ENCODE data around the gene UQCR10.

UQCR10 gene

GRCh38 chr22:29762263-29762662, 4.9 kb upstream of the UQCR10 start:
- DNase-seq (ENCODE audit: low read depth, low spot score) = no peak

DNA sequence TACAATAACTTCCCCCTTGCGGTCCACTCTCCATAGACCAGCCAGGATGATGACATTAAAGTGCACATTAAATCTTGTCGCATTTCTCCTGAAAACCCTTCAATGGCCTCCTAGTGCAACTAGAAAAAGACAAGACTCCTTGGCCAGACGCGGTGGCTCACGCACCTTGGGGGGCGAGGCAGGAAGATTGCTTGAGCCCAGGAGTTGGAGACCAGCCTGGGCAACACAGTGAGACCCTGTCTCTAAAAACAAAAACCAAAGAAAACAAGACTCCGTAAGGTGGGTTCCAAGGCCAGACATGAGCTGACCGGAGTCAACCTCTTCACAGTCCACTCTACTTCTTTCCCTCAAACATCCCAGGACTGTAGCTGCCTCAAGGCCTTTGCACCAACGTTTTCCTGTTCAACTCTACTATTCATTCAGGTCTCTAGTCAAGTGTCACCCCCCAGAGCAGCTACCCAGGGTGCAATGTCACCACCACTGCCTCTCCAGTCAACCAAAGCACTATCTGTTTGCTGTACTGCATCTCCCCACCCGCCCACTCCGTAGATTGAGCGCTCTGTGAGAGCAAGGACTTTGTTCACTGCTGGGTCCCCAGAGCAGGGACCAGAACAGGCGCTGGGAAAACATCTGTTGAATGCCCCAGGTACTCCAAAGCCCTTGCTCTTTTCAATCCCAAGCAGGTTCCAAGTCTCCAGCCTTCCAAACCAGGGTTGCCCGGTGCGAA, 1.1 kb upstream of the UQCR10 start:
- no peak for DNase-seq (ENCODE audit: low read depth, low spot score)

DNA sequence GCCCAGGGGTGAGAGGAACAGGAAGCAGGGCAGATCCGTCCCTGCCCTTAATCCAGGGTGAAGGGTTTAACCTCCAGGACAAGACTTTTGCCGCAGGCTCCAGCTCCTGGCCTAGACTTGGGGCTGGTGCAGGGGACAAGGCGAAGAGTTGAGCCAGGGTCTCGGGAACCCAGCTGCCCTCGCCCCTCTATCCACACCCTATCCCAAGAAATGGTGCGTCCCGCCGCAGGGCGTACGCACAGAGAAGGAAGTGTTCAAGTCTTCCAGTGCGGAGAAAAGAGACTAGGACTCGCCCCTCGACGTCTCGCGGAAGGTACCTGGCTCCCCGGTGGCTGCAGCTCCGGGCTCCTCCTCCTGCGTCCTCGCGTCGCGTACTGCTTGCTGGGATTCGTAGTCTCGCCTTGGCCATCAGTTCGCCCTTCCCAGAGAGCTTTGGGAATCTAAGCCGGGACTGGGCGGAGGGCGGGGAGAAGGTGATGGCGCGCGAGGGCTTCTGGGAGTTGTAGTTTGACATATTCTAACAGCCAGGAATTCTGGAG, 468 bp upstream of the UQCR10 start, which contains the start of gene ZMAT5:
Gene ZMAT5 (minus strand): TSS at position 376 of the 539 bp plus-strand sequence. CDS start 18,463 bp downstream, outside the sequence.
- peak; percentile 84 for DNase-seq (ENCODE audit: low read depth, low spot score)

DNA sequence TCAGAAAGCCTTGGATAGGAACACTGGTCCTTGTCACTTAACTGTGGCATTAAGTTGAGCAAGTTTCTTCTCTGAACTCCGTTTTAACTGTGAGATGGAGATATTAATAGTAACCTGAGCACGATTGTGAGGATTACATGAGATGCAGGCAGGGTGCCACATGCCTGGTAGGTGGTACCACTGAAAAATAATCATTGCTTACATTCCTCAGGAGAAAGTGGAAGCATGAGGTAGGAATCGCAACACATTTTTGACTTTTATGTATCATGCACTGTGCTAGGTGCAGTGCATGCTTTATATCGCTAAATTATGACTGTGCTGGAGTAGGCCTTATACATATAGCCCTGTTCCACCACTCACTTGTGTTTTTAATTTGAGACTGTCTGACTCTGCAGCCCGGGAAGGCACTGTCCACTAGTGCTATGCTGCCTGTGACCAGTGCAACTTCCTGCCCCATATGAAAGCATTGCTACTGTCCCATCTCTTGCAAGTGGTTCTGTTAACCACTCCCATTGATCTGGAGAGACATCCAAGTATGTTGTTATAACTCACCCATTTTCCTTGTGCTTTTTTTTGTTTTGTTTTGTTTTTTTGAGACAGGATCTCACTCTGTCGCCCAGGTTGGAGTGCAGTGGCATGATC, 1.0 kb downstream of the UQCR10 start:
- DNase-seq (ENCODE audit: low read depth, low spot score) = no peak

DNA sequence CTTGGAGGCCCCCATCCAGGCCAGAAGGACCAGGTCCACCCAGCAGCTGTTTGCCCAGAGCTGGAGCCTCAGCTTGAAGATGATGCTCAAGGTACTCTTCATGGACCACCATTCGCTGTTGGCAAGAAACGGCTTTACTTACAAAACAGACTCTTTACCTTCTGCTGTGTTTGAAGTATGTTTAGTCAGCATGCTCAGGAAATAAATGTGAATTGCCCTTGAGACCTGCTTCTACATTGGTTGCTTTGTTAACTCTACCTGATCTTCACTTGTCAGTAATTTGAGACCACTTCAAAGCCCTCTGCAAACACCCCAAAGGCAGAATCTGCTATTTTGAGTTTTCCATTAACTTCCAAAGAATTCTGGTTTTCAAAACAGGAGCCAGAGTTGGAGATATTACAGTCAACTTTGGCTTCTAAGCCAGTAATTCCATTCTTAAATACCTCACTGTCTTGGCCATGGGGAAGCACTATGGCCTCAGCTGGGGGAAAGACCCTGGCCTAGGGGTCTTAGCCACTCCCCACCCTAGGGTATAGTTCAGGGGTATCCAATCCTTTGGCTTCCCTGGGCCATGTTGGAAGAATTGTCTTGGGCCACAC, 2.7 kb downstream of the UQCR10 start:
- no peak for DNase-seq (ENCODE audit: low read depth, low spot score)

- DNase-seq (ENCODE audit: low read depth, low spot score) = no peak
Measured at GRCh38 chr22:29772170-29772641, 5.0 kb downstream of the UQCR10 start.

- DNase-seq (ENCODE audit: low read depth, low spot score) = no peak
Measured at GRCh38 chr22:29773233-29773632, 6.1 kb downstream of the UQCR10 start.

- DNase-seq (ENCODE audit: low read depth, low spot score) = no peak
Measured at GRCh38 chr22:29780220-29780619, 13.1 kb downstream of the UQCR10 start.

DNA sequence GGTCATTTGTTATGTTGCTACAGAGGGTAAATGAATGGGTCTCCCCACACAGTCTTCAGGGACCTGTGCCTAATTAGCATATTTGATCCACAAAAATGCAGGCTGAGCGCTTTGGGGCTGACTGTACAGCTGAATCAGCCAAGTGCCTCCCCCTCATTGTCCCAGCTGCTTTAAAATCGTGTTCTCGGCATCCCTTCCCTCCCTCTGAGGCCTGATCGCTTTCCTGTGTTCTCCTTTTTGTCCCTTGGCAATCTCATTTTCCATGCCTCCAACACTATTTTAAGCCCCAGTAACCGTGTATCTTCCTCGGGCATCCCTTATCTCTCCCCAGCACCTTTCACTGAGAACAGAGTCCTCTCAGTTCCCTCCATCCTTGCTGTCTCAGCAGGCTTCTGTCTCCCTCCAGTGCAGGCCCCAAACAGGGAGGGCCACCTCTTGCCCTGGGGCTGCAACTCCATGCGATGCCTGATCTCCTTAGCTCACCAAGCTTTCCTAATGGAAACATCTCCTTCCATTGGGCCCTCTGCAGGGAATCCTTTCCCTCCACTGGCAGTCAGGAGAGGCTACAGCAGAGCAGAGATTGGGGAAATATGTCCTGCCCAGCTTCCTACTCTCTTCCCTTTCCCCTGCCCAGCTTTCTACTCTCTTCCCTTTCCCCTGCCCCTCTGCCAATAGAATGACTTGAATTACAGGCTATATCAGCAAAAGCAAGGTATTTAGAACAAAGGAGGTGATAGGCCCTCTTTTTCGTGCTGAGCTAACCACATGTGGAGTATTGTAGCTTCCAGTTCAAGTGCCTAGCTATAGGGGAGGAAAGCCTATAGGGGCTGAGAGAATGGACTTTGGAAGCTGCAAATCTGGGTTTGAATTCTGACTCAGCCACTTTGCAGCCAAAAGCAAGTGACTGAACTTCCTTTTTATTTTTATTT, 13.8 kb downstream of the UQCR10 start:
- DNase-seq (ENCODE audit: low read depth, low spot score) = no peak

GRCh38 chr22:29782061-29782845, 15.1 kb downstream of the UQCR10 start:
- no peak for DNase-seq (ENCODE audit: low read depth, low spot score)

- DNase-seq (ENCODE audit: low read depth, low spot score) = no peak
Measured at GRCh38 chr22:29784451-29785361, 17.5 kb downstream of the UQCR10 start.

GRCh38 chr22:29786031-29786430, 18.9 kb downstream of the UQCR10 start:
- DNase-seq (ENCODE audit: low read depth, low spot score) = no peak

DNA sequence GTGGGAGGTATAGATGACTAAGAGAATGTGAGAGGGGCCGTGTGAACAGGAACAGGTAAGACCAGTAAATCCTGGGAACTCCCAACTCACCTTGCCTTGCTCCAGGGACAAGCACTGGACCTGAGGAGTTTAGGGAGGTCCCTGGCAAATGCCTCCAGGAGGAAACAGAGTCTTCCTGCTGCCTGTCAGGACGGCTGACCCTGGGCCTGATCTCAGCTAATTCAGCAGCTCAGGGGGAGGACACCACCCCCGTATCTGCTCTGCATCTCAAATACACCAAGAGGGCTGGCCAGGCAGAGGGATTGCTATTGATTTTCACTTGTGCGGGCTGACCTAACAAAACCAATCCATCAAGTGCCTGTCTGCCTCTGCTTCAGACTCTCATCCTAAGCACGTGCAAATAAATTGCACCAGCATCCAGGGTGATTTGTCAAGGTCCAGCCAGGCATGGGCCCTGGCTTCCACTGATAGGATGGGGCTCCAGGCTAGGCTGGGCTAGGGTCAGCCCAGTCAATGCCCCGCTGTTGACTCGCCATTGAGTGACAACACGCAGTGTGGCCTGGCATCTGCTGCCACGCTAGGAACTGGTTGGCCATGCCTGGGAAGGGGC, 20.3 kb downstream of the UQCR10 start:
- no peak for DNase-seq (ENCODE audit: low read depth, low spot score)

DNA sequence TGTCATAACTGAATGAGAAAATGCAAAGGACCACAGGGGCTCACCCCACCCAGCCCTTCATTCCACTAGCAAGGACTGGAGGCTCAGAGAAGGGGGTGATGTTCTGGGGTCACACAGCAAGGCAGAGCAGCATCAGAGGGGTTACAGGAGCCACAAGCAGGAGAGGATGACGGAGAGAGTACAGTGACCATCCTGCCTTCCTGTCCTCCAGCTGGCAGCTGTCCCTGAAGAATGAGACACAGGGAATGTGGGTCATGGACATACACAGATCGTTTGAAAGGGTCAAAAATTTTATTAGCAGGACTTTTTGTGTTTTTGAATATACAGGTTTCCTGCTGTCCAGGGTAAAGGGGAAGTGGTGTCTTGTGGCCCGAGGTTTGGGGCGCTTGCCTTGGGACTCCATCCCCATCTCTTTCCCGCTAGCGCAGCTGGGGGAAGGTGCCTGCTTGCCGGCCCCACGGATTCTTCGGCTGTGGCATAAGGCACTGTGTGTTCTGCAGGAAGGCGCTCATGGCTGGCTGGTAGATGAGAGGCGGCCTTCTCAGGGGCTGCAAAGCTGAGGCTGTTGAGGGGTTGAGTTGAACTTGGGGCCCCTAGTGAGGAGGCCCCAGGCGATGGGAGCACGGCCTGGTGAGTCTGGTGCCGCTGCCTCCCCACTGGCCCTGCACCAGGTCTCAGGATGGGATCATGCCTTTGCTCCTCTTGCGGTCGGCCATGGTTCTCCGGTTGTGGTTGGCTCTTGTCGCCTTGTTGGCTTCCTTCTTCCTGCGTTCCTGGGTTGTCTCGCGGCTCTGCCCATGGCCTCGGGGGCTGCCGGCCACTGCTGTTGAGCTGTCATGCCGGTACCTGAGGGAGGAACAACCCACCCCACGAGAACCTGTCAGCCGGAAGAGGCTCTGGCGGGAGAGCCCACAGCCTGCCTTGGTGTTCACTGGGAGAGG, 21.4 kb downstream of the UQCR10 start:
- DNase-seq (ENCODE audit: low read depth, low spot score) = no peak

- DNase-seq (ENCODE audit: low read depth, low spot score) = no peak
Measured at GRCh38 chr22:29790061-29790460, 22.9 kb downstream of the UQCR10 start.

DNA sequence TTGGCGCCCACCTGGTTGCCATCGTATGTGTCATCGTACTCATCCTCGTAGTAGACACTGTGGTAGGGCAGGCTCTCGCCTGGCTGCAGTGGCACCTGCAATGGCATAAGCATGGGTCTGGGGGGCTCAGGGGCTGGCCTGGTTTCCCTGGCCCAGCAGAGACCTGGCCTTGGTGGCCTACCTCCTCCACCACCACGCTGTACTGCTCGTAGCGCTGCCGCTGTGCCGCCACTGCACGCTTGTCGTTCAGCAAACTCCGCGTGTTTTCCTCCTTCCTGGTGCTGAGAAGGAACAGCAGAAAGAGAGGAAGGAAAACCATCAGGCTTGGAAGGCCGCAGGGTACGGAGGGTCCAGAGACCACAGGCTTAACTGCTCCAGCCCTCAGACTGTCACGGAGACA, 26.2 kb downstream of the UQCR10 start:
- DNase-seq (ENCODE audit: low read depth, low spot score) = no peak

GRCh38 chr22:29795663-29796062, 28.5 kb downstream of the UQCR10 start:
- DNase-seq (ENCODE audit: low read depth, low spot score) = no peak

DNA sequence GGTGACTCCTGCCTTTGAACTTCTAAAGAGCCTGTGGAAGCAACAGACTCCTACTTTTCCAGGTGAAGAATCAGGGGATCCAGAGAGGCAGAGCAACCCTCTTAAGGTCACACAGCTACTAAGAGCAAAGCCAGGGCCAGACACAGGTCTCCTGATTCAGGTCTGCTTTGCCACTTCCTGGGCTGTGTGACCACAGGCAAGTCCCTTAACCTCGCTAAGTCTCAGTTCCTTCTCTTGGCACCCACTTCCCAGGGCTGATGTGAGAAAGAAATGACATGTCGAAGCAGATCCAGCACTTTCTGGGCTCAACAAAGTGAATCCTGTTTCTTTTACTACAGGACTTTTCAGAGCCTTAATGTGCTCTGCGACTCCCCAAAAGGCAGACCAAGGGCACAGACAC, 30.2 kb downstream of the UQCR10 start:
- DNase-seq (ENCODE audit: low read depth, low spot score) = no peak
